ENCODE results near the gene EFEMP2. TPM values are rescaled to one million over a fixed set of nuclear protein-coding genes. Genes with fewer than 3 reads are reported as not detected.
A peak's percentile ranks its signal among the peaks of the same experiment; 100 is the strongest.

The EFEMP2 gene
- total RNA-seq, 1 experiment from 2014 or later: 31.2 TPM

DNA sequence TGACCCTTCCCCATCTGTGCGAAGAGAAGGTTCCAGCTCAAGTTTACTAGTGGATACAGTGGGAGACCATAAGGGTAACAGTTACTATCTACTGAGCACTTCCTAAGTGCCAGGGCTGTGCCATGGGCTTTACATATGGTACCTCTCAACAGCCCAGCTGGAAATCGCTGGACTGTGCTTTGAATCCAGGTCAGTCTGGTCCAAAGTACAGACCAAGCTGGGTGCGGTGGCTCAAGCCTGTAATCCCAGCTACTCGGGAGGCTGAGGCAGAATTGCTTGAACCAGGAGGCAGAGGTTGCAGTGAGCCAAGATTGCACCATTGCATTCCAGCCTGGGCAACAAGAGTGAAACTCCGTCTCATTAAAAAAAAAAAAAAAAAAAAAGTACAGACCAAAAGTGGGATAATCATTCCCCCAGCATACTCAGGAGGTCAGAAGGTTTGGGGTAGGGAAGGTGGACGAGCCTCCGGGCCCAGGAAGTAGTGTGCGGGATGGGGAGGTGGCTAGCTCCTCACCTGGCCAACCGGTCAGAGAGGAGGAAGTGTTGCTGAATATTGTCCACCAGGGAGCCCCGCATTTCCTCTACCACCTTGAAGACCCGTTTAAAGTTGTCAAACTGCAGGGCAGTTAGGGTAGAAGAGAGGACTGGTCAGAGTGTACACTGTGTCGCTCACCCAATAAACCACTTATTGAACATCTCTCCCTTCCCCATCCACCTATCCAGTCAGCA lies 13.4 kb upstream of the EFEMP2 start:
- Histone ChIP-seq H3K27ac (ENCODE audit: low read depth, low read length, poor library complexity, severe bottlenecking) (no peak overlapping the region), H3K4me1 (ENCODE audit: insufficient read depth, low read length, poor library complexity, severe bottlenecking) (peaks cover 21% of the 10 kb centered on the region), H3K9me3 (ENCODE audit: low read depth, low read length, poor library complexity, severe bottlenecking) (no peaks in the 10 kb centered on the region), H3K36me3 (ENCODE audit: insufficient read depth, low read length, poor library complexity, severe bottlenecking) (peaks cover 48% of the 10 kb centered on the region), H3K4me3 (ENCODE audit: low read depth, low read length, poor library complexity, severe bottlenecking) (no peak overlapping the region), H3K27me3 (replicated peaks; ENCODE audit: insufficient read depth, low read depth, low read length, poor library complexity) (no peaks in the 10 kb centered on the region)
- ChIA-PET POLR2A (ENCODE audit: low non-redundant PET) (no interaction called here), CTCF (interaction anchor here (0.6 to 2.3 kb wide), 4 partner anchors 15 to 173 kb away, joined by 3 to 16 read pairs (median 8); partner anchors contain the start of genes FOSL1 and MUS81)
- intact Hi-C loops (cut with micrococcal nuclease; ENCODE audit: unreplicated experiment): no loop called here
- no TSS peak for BruUV-seq (replicated peaks)
- no peak for DNase-seq (ENCODE audit: low spot score)
- TF ChIP-seq, protein P1, sequence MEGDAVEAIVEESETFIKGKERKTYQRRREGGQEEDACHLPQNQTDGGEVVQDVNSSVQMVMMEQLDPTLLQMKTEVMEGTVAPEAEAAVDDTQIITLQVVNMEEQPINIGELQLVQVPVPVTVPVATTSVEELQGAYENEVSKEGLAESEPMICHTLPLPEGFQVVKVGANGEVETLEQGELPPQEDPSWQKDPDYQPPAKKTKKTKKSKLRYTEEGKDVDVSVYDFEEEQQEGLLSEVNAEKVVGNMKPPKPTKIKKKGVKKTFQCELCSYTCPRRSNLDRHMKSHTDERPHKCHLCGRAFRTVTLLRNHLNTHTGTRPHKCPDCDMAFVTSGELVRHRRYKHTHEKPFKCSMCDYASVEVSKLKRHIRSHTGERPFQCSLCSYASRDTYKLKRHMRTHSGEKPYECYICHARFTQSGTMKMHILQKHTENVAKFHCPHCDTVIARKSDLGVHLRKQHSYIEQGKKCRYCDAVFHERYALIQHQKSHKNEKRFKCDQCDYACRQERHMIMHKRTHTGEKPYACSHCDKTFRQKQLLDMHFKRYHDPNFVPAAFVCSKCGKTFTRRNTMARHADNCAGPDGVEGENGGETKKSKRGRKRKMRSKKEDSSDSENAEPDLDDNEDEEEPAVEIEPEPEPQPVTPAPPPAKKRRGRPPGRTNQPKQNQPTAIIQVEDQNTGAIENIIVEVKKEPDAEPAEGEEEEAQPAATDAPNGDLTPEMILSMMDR (conservative IDR thresholded peaks at IDR 0.05; ENCODE audit: low read depth, low read length): no peak
- TF ChIP-seq EZH2 (IDR thresholded peaks at IDR 0.05; ENCODE audit: borderline replicate concordance, low read depth, low read length, poor library complexity, severe bottlenecking): no peak

DNA sequence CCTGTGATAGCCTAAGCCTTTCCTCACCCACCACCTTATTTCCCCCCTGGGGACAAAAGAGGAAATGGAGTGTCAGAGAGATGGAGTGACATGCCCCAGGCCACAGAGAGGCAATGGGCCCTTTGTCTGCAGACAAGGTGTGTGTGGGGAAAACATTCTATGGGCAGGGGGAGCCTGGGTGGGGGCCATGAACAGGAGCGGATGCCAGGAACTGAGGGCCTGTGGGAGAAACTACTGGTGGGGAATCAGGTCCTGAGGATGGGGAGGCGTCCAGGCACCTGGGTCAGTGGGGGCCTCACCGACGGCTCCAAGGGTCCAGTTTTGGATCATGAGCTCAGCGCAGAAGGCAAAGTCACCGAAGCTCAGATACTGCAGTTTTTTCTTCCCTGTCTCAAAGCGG lies 12.6 kb upstream of the EFEMP2 start:
- Histone ChIP-seq H3K4me3 (ENCODE audit: low read depth, low read length, poor library complexity, severe bottlenecking) (no peak overlapping the region), H3K36me3 (ENCODE audit: insufficient read depth, low read length, poor library complexity, severe bottlenecking) (peaks cover 48% of the 10 kb centered on the region), H3K4me1 (ENCODE audit: insufficient read depth, low read length, poor library complexity, severe bottlenecking) (peaks cover 20% of the 10 kb centered on the region), H3K9me3 (ENCODE audit: low read depth, low read length, poor library complexity, severe bottlenecking) (no peaks in the 10 kb centered on the region), H3K27me3 (replicated peaks; ENCODE audit: insufficient read depth, low read depth, low read length, poor library complexity) (no peaks in the 10 kb centered on the region), H3K27ac (ENCODE audit: low read depth, low read length, poor library complexity, severe bottlenecking) (no peak overlapping the region)
- no peak for DNase-seq (ENCODE audit: low spot score)
- BruUV-seq (replicated peaks): no TSS peak
- CTCF ChIA-PET: interaction anchor here (0.6 to 2.3 kb wide), 9 partner anchors 11 to 179 kb away, joined by 3 to 16 read pairs (median 6); partner anchors contain the start of genes FOSL1 and MUS81
- no peak for TF ChIP-seq EZH2 (IDR thresholded peaks at IDR 0.05; ENCODE audit: borderline replicate concordance, low read depth, low read length, poor library complexity, severe bottlenecking)
- POLR2A ChIA-PET (ENCODE audit: low non-redundant PET): interaction anchor here (0.5 to 0.9 kb wide), 2 partner anchors 17 to 1536 kb away, joined by 3 to 13 read pairs; no protein-coding TSS in a partner anchor
- intact Hi-C loops (cut with micrococcal nuclease; ENCODE audit: unreplicated experiment): no loop called here

DNA sequence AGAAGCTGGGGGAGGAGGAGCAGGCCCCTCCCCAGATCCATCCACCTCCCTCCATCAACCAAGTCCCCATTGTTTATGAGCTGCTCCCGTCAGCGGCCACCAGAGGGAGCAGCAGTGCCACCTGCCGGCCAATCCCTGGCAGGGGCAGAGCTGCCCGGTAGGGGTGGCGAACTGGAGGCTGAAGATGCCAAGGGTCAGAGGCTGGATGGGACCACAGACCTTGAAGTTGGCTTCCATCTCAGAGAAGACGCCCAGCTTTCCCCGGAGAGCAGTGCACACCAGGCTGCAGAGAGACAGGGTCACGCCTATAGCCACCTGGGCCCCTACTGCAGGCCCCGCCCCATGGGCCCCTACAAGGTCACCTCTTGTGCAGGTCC lies 12.1 kb upstream of the EFEMP2 start:
- no peaks in the 10 kb centered on the region for H3K27me3 ChIP-seq (replicated peaks; ENCODE audit: insufficient read depth, low read depth, low read length, poor library complexity)
- TF ChIP-seq, protein P1 (conservative IDR thresholded peaks at IDR 0.05; ENCODE audit: low read depth, low read length): peak; percentile 100
- TF ChIP-seq EZH2 (IDR thresholded peaks at IDR 0.05; ENCODE audit: borderline replicate concordance, low read depth, low read length, poor library complexity, severe bottlenecking): no peak
- POLR2A ChIA-PET (ENCODE audit: low non-redundant PET): interaction anchor here (0.5 to 0.9 kb wide), 2 partner anchors 18 to 1536 kb away, joined by 3 to 13 read pairs; no protein-coding TSS in a partner anchor
- BruUV-seq (replicated peaks): no TSS peak
- intact Hi-C loops (cut with micrococcal nuclease; ENCODE audit: unreplicated experiment): loop anchor here (1.0 kb wide), 1 partner anchor 105 kb away; no protein-coding TSS in a partner anchor
- no peak overlapping the region for H3K4me3 ChIP-seq (ENCODE audit: low read depth, low read length, poor library complexity, severe bottlenecking)
- DNase-seq (ENCODE audit: low spot score): peak; percentile 84
- CTCF ChIA-PET: interaction anchor here (0.6 to 2.3 kb wide), 11 partner anchors 11 to 946 kb away, joined by 3 to 16 read pairs (median 5); partner anchors contain the start of genes FOSL1 and MUS81
- peaks cover 48% of the 10 kb centered on the region for H3K36me3 ChIP-seq (ENCODE audit: insufficient read depth, low read length, poor library complexity, severe bottlenecking)
- H3K4me1 ChIP-seq (ENCODE audit: insufficient read depth, low read length, poor library complexity, severe bottlenecking): peaks cover 14% of the 10 kb centered on the region
- H3K27ac ChIP-seq (ENCODE audit: low read depth, low read length, poor library complexity, severe bottlenecking): no peak overlapping the region
- no peaks in the 10 kb centered on the region for H3K9me3 ChIP-seq (ENCODE audit: low read depth, low read length, poor library complexity, severe bottlenecking)

All from A673 (cell line).